Stimulated activated CD8-positive, alpha-beta memory T cell treated with anti-CD3 and anti-CD28 coated beads, Interleukin-15, amount 100 ng/mL, for 4 hours (primary cell): ENCODE data around the gene RNASEL.
"Not testable (repeated sequence)": the region's sequence is repeated elsewhere in the genome, so short reads cannot be mapped to it uniquely, and the experiment has no call there.

Experiments
- DNase-seq, 2 donors: peaks; one replicate each; pipeline ENCODE4 v3.0.0-alpha.2; 2020; ENCODE audit warnings: low read depth in 2 of 2

The RNASEL gene

DNA sequence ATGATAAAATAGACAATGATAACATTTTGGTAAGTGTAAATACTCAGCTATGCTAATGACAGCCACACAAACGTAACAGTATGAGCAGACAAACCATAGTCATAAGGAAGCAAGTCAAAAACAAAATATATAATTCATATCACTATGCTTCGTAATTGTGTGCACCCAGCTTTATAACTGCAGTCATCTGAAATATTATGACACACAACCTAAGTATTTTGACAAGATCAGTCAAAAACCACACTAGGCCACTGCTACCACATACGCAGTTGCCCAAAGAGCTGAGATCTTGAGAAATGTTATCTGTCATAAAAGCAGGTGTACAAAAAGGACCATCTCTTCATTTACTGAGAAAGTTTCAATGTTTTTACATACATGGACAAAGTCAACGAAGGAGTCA lies 26.0 kb downstream of the RNASEL start:
- DNase-seq = no peak

DNA sequence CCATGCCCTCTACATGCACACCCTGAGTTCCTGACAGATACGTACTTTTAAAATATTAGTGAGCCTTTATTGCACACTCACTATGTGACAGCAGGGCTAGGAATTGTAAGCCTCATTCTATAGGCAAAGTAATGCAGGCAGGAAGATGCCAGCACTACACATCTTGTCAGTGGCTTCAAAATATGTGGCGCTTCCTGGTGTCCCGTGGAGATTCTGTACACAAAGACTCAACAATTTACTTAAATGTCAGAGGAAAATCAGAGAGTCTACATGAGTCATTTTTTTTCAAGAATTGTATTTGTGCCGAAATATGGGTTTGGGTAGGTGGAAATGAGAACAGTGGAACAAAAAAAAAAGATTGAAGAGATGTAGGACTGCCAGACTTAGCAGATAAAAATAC lies 27.6 kb downstream of the RNASEL start:
- no peak for DNase-seq

DNA sequence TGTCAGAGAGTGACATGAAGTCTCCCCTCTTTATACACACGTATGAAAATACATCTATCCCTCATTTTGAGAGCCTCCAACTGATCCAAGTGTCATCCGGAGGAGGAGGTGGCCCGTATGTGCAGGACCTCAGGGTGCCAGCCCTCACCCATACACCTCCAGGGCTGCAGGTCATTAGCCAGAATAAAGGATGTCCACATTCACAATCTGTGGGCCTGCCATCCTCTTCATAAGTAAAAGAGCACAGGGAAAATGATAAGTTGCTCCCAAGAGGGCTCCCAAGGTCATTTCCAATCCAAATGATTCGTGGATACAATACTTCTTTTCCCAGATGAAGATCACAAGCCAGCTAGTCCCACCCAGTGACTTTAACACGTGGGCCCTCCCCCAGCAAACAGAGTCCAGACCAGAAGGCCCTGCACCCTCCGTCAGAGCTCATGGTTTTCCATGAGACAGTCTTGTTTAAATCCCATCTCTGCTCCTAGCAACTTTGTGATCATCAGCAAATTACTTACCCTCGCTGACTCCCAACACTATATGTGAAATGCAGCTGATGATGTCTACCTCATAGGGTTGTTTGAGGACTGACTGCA lies 28.6 kb downstream of the RNASEL start:
- DNase-seq = no peak

DNA sequence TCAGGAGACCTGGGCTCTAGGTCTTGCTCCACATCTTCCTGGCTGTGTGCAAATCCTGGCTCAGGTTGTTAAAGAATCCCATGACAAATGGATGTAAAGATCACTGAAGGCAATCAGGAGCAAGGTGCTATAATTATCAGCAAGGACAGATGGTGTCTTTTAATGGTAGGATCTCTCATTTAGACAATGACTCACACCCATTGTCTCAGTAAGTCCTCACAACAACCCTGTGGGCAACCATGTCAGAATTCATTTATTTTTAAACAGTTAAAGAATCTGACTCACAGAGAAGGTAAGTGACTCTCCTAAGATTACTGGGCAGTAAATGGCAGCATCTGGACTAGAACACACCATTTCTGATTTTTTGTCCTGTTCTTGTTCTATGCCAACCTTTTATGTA lies 32.8 kb downstream of the RNASEL start:
- DNase-seq = no peak

DNA sequence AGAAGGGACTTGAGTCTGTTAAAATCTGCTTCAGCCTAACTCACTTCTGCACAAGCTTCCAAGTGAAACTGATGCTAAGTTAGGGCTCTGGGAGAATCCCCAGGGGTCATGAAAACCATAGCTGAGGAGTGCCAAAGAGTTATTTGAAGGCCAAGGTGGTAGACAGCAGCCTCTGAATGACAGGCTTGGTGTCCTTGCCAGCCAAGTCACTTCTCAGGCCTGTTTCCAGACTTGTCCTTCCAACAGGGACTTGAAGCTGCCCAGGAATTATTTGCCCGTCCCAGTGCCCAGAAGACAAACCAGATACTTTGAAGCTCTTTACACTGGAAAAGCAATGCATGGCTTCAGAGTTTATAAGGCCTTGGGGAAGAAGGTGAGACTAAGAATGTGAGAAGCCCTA lies 33.6 kb downstream of the RNASEL start:
- no peak for DNase-seq

DNA sequence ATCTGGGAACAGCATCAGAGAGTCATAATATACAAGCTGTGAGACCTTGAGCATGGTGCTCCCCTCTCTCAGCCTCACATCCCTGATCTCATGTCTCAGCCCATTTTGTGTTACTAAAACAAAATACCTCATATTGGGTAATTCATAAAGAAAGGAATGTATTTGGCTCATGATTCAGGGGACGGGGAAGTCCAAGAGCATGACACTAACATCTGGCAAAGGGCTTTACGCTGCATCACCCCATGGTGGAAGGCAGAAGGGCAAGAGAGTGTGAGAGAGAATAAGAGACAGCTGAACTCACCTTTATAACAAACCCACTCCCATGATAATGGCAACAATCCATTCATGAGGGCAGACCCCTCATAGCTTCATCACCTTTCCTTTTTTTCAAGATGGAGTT lies 36.5 kb downstream of the RNASEL start:
- DNase-seq = no peak

DNA sequence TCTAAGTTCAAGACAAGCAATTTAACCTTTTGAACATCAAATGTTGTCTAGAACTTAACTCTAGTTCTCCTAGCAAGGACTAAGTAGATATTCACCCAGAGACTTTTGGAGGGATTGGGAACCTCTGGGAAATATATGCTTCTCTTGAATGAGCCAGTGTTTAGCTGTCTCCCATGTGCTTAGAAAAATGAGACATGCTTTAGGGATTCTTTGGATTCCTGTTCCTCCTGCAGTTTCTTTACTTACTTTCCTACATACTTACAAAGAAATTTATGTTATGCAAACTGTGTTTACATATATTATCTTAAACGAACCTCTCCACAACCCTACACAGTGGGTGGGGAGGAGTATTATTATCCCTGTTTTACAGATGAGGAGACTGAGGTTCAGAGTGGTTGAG lies 39.2 kb downstream of the RNASEL start:
- DNase-seq = no peak

DNA sequence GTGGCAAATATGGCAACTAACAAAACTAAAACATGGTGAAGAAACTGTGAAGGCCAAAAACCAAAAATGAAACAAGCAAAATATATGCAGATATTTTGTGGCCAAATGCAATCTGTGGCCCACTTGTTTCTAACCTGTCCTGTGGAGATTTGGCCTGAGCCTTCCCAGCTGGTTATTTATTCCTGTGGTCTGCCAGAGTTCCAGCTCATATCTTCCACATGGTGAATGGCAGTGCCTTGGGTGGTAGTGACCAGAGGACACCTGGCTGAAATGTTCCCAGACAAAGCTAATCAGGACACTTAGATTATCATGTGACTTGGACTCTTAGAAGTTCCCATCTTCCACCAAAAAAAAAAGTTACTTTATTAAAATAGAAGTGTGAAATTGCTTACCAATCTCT lies 39.7 kb downstream of the RNASEL start:
- no peak for DNase-seq

DNA sequence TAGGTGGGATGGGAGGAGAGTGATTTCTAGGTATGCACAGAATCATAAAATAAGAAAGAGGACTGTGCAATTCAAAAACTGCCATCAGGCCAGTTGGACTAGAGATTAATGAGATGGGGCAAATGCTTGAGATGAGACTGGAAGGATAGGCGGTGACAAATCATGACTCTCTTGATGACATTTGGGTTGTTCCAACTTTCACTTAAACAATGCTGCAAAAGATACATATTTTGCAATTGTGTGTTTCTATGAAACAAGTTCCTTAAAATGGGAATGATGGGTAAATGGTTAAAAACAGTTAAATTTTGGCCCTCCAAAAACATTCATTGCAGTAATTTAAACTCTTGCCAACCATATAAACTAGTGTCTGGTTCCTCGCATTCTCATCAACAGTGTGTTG lies 55.2 kb downstream of the RNASEL start:
- DNase-seq = no peak

DNA sequence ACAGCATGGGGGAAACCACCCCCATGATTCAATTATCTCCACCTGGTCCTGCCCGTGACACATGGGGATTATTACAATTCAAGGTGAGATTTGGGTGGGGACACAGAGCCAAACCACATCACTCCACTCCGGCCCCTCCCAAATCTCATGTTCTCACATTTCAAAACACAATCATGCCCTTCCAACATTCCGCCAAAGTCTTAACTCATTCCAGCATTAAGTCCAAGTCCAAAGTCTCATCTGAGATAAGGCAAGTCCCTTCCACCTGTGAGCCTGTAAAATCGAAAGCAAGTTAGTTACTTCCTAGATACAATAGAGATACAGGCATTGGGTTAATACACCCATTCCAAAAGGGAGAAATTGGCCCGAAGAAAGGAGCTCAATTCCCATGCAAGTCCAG lies 60.9 kb downstream of the RNASEL start:
- not testable (repeated sequence) for DNase-seq

DNA sequence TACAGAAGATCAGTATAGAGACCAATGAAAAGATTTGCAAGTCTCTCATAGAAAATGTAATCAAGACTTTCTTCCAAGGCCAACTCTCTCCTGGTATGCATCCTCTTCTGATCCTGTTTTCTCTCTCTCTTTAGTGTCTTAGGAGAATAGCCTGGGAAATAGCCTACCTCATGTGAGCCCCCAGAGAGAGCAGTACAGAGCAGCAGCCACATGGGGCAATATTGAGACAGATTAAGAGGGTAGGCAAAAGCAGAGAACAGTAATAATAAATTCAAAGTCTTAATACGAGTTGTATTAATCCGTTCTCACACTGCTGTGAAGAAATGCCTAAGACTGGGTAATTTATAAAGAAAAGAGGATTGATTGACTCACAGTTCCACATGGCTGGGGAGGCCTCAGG lies 61.4 kb downstream of the RNASEL start:
- no peak for DNase-seq

DNA sequence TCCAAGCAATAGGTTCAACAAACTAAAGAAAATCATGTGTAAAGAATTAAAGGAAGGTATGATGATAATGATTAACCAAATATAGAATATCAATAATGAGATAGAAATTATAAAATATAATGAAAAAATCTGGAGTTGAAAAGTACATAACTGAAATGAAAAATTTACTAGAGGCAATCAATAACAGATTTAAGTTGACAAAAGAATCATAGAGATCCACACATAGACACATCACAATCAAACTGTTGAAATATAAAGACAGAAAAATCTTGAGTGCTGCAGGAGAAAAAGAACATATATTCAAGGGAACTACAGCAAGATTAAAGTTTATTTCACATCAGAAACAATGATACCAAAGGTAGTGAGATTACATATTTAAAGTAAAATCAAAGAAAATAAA lies 63.7 kb downstream of the RNASEL start:
- no peak for DNase-seq
